Hepatocyte (in vitro differentiated cells): ENCODE data around the gene FMO4. TPM values are rescaled to one million over a fixed set of nuclear protein-coding genes. Genes with fewer than 3 reads are reported as not detected.
"Not testable (repeated sequence)": the region's sequence is repeated elsewhere in the genome, so short reads cannot be mapped to it uniquely, and the experiment has no call there.

Source experiments
- DNase-seq: peaks from one replicate; pipeline ENCODE4 v3.0.0-alpha.2; 2016; ENCODE audit warnings: low spot score
- H2AFZ ChIP-seq: fragments of 200-600 bp; sonication (generic); 2 replicates; pipeline ENCODE4 v1.6.0; 2016; ENCODE audit warnings: antibody characterized with exemption, mild to moderate bottlenecking
- H3K27ac ChIP-seq: fragments of 200-600 bp; sonication (generic); 2 replicates; pipeline ENCODE4 v1.5.1; 2016; ENCODE audit warnings: mild to moderate bottlenecking
- H3K27me3 ChIP-seq: fragments of 200-600 bp; sonication (generic); 2 replicates; pipeline ENCODE4 v1.6.1; 2016
- H3K36me3 ChIP-seq: fragments of 200-600 bp; sonication (generic); replicated peaks from 2 replicates; pipeline ENCODE4 v1.5.1; 2016; ENCODE audit warnings: low read depth; ENCODE audit not compliant: insufficient read depth
- H3K4me1 ChIP-seq: fragments of 200-600 bp; sonication (generic); 2 replicates; pipeline ENCODE4 v1.5.1; 2016; ENCODE audit warnings: mild to moderate bottlenecking, moderate library complexity; ENCODE audit not compliant: insufficient read depth
- H3K4me2 ChIP-seq: fragments of 200-600 bp; sonication (generic); 2 replicates; pipeline ENCODE4 v1.6.0; 2016
- H3K4me3 ChIP-seq: fragments of 200-600 bp; sonication (generic); 2 replicates; pipeline ENCODE4 v1.5.1; 2016; ENCODE audit warnings: mild to moderate bottlenecking
- H3K79me2 ChIP-seq: fragments of 200-600 bp; sonication (generic); 2 replicates; pipeline ENCODE4 v1.6.0; 2017; ENCODE audit warnings: mild to moderate bottlenecking
- H3K9me2 ChIP-seq: fragments of 200-600 bp; sonication (generic); replicated peaks from 2 replicates; pipeline ENCODE4 v1.6.0; 2017; ENCODE audit warnings: mild to moderate bottlenecking; ENCODE audit not compliant: insufficient read depth
- H3K9me3 ChIP-seq: fragments of 200-600 bp; sonication (generic); 2 replicates; pipeline ENCODE4 v1.5.1; 2016; ENCODE audit warnings: low read depth, mild to moderate bottlenecking
- H4K20me1 ChIP-seq: fragments of 200-600 bp; sonication (generic); 2 replicates; pipeline ENCODE4 v1.6.0; 2016; ENCODE audit warnings: mild to moderate bottlenecking; ENCODE audit not compliant: insufficient read depth, poor library complexity, severe bottlenecking
- EZH2 ChIP-seq: fragments of 200-600 bp; sonication (generic); IDR thresholded peaks from 2 replicates; pipeline ENCODE4 v1.6.1; 2016; ENCODE audit warnings: antibody characterized with exemption, mild to moderate bottlenecking, borderline replicate concordance
- EZH2phosphoT487 ChIP-seq: fragments of 200-600 bp; sonication (generic); IDR thresholded peaks from one replicate; pipeline ENCODE4 v1.6.1; 2018; ENCODE audit warnings: antibody characterized with exemption, mild to moderate bottlenecking, low read depth, moderate library complexity; ENCODE audit not compliant: unreplicated experiment, severe bottlenecking
- WGBS: methylation state at CpG from one replicate; pipeline ENCODE4 v1.1.6; 2016; ENCODE audit warnings: low lambda C conversion rate; ENCODE audit errors: missing lambda C conversion rate; 5-methylcytosine and 5-hydroxymethylcytosine counted together
- polyA plus RNA-seq: library from polyadenylated mRNA; unstranded; fragments of >200 nt; fragmentation: Nextera tagmentation; extraction: Ambion mirVana; gene quantifications from 2 replicates; pipeline ENCODE4 v1.2.1, GENCODE V29; 2016
- total RNA-seq: library from RNA; depleted of rRNA; stranded (reverse); fragments of >200 nt; gene quantifications from 2 replicates; pipeline ENCODE4 v1.2.3, GENCODE V29; 2014
- TF ChIP-seq, protein P1 (sequence below): fragments of 200-600 bp; sonication (generic); IDR thresholded peaks from 2 replicates; pipeline ENCODE4 v1.5.1; 2016; ENCODE audit warnings: antibody characterized with exemption, mild to moderate bottlenecking; ENCODE audit not compliant: poor library complexity

FMO4 gene
- total and polyA plus RNA-seq, 2 experiments from 2014 or later = 12.6 to 31.4 TPM

GRCh38 chr1:171290621-171291020, 23.4 kb upstream of the FMO4 start:
- H3K4me2 ChIP-seq = no peak overlapping the region
- no peaks in the 10 kb centered on the region for H3K36me3 ChIP-seq
- no peaks in the 10 kb centered on the region for H3K9me2 ChIP-seq
- no peak overlapping the region for H3K27ac ChIP-seq
- no peak overlapping the region for H3K4me3 ChIP-seq
- H3K27me3 ChIP-seq = no peaks in the 10 kb centered on the region
- H3K79me2 ChIP-seq = no peaks in the 10 kb centered on the region
- no peaks in the 10 kb centered on the region for H3K4me1 ChIP-seq
- DNase-seq = no peak
- no peaks in the 10 kb centered on the region for H3K9me3 ChIP-seq
- no peak overlapping the region for H2AFZ ChIP-seq
- H4K20me1 ChIP-seq = no peaks in the 10 kb centered on the region
- TF ChIP-seq, protein P1, sequence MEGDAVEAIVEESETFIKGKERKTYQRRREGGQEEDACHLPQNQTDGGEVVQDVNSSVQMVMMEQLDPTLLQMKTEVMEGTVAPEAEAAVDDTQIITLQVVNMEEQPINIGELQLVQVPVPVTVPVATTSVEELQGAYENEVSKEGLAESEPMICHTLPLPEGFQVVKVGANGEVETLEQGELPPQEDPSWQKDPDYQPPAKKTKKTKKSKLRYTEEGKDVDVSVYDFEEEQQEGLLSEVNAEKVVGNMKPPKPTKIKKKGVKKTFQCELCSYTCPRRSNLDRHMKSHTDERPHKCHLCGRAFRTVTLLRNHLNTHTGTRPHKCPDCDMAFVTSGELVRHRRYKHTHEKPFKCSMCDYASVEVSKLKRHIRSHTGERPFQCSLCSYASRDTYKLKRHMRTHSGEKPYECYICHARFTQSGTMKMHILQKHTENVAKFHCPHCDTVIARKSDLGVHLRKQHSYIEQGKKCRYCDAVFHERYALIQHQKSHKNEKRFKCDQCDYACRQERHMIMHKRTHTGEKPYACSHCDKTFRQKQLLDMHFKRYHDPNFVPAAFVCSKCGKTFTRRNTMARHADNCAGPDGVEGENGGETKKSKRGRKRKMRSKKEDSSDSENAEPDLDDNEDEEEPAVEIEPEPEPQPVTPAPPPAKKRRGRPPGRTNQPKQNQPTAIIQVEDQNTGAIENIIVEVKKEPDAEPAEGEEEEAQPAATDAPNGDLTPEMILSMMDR = no peak
- TF ChIP-seq EZH2phosphoT487 (no peak), EZH2 (no peak)
- 47% methylated on average over 2 of the region's 2 CpGs for WGBS

GRCh38 chr1:171292799-171293198, 21.2 kb upstream of the FMO4 start:
- Histone ChIP-seq H3K27me3 (no peaks in the 10 kb centered on the region), H3K9me2 (no peaks in the 10 kb centered on the region), H3K36me3 (no peaks in the 10 kb centered on the region), H3K4me3 (no peak overlapping the region), H3K4me1 (no peaks in the 10 kb centered on the region), H3K4me2 (no peak overlapping the region), H3K79me2 (no peaks in the 10 kb centered on the region), H3K27ac (no peak overlapping the region), H2AFZ (no peak overlapping the region), H3K9me3 (no peaks in the 10 kb centered on the region), H4K20me1 (no peaks in the 10 kb centered on the region)
- TF ChIP-seq EZH2phosphoT487 (no peak), EZH2 (no peak)
- TF ChIP-seq, protein P1 = no peak
- 55% methylated on average over 1 of the region's 1 CpG for WGBS
- DNase-seq = no peak

DNA sequence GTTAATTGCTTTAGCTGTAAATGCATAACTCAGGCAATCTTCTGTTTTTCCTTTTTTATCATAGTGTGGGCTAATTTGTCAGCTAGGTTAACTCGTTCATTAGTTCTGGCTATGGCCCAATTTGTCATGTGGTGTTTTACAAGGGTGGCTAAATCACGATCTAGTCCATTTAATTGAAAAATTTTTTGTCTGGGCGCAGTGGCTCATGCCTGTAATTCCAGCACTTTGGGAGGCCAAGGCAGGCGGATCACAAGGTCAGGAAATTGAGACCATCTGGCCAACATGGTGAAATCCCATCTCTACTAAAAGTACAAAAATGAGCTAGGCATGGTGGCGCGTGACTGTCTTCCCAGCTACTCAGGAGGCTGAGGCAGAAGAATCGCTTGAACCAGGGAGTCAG, 18.6 kb upstream of the FMO4 start:
- H3K9me3 ChIP-seq, H2AFZ ChIP-seq, H3K27me3 ChIP-seq, H3K36me3 ChIP-seq, H3K4me1 ChIP-seq, H3K4me3 ChIP-seq, DNase-seq, H3K4me2 ChIP-seq, H3K27ac ChIP-seq, H3K9me2 ChIP-seq, H3K79me2 ChIP-seq, H4K20me1 ChIP-seq: not testable (repeated sequence)
- 57% methylated on average over 7 of the region's 7 CpGs for WGBS

GRCh38 chr1:171295821-171296220, 18.2 kb upstream of the FMO4 start:
- Histone ChIP-seq H3K4me3 (no peak overlapping the region), H3K9me3 (no peaks in the 10 kb centered on the region), H3K4me2 (no peak overlapping the region), H2AFZ (no peak overlapping the region), H3K4me1 (no peaks in the 10 kb centered on the region), H3K79me2 (no peaks in the 10 kb centered on the region), H3K36me3 (no peaks in the 10 kb centered on the region), H3K27ac (no peak overlapping the region), H3K9me2 (no peaks in the 10 kb centered on the region), H3K27me3 (no peaks in the 10 kb centered on the region), H4K20me1 (no peaks in the 10 kb centered on the region)
- no peak for DNase-seq
- TF ChIP-seq, protein P1 = no peak
- no peak for TF ChIP-seq EZH2phosphoT487
- no peak for TF ChIP-seq EZH2
- WGBS = 86% methylated on average over 3 of the region's 3 CpGs
